Left ventricle myocardium inferior (tissue), 1 donor: ENCODE results near the gene KCND3. TPM values are rescaled to one million over a fixed set of nuclear protein-coding genes. Genes with fewer than 3 reads are reported as not detected.

ENCODE experiments used
- DNase-seq: peaks from one replicate; pipeline ENCODE4 v3.0.0-alpha.2; 2020
- H3K27ac ChIP-seq: fragments of 200-600 bp; replicated peaks from 2 replicates; pipeline ENCODE4 v1.8.0; 2021
- H3K27me3 ChIP-seq: fragments of 200-600 bp; 2 replicates; pipeline ENCODE4 v1.8.0; 2021; ENCODE audit warnings: low read depth
- H3K36me3 ChIP-seq: fragments of 200-600 bp; 2 replicates; pipeline ENCODE4 v1.8.0; 2021
- H3K4me1 ChIP-seq: fragments of 200-600 bp; 2 replicates; pipeline ENCODE4 v1.8.0; 2021
- H3K4me3 ChIP-seq: fragments of 200-600 bp; 2 replicates; pipeline ENCODE4 v1.8.0; 2021; ENCODE audit warnings: mild to moderate bottlenecking, moderate library complexity
- H3K9me3 ChIP-seq: fragments of 200-600 bp; replicated peaks from 2 replicates; pipeline ENCODE4 v1.8.0; 2021
- CTCF ChIP-seq: fragments of 200-600 bp; IDR thresholded peaks from 2 replicates; pipeline ENCODE4 v1.8.0; 2021; ENCODE audit warnings: antibody characterized with exemption, mild to moderate bottlenecking, borderline replicate concordance
- intact Hi-C: fragments of 100-400 bp; cut with micrococcal nuclease; formaldehyde crosslinking; loops from one replicate; pipeline ENCODE4 v1.11.0; 2022
- total RNA-seq: library from RNA; stranded (reverse); fragmentation: NEBNext Ultra II Directional; extraction: Animal tissue kit (Norgen Biotek cat#: 25700); gene quantifications from one replicate; pipeline ENCODE4 v1.2.1, GENCODE V29; 2021
- donor health status: DM: no; HTN: yes; CAD: no; lungs with severe emphysema.

The KCND3 gene
- total RNA-seq, 1 donor from 2014 or later = 19.2 TPM

DNA sequence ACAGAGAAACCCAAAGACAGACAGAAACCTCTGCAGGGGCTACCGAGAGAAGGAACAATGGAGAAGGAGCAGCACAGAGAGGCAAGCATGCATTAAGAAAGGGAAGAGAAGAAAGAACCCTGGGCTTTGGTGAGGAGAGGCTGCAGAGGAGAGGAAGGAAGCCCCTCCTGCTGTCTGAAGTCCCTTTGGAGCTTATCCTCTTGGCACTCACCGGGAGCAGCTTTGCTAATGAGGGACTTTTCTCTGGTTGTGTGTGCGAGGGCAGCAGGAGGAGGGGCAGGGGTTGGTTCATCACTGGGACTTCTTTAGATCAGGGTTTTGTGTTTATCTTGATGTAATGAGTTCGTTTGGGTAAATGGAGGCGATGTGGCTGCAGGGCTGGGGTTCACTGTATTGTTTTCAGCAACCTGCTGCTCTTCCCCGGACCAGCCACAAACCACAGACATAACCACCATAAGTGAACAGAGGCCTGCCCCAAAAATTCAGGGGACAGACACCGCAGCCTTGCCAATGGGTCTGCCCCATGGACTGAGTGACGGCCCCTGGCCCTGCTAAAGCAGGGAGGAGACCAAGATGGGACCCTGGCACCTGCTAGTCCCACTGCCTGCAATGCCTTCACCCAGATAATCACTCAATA lies 100.6 kb downstream of the KCND3 start:
- intact Hi-C loops = no loop called here
- no peak for DNase-seq
- no peak for TF ChIP-seq CTCF

GRCh38 chr1:111887875-111888274 lies 101.6 kb downstream of the KCND3 start:
- no peaks in the 10 kb centered on the region for H3K36me3 ChIP-seq
- peaks cover 41% of the 10 kb centered on the region for H3K4me1 ChIP-seq
- no peak overlapping the region for H3K27ac ChIP-seq
- no peak for DNase-seq
- no peaks in the 10 kb centered on the region for H3K27me3 ChIP-seq
- no peaks in the 10 kb centered on the region for H3K9me3 ChIP-seq
- no peak for TF ChIP-seq CTCF
- no peak overlapping the region for H3K4me3 ChIP-seq
- intact Hi-C loops = no loop called here

More for the DNA sequence above, 100.6 kb downstream of the KCND3 start:
- no peaks in the 10 kb centered on the region for H3K36me3 ChIP-seq
- no peak overlapping the region for H3K4me3 ChIP-seq
- H3K27ac ChIP-seq = no peak overlapping the region
- peaks cover 7% of the 10 kb centered on the region for H3K27me3 ChIP-seq
- no peaks in the 10 kb centered on the region for H3K9me3 ChIP-seq
- H3K4me1 ChIP-seq = peaks cover 32% of the 10 kb centered on the region

DNA sequence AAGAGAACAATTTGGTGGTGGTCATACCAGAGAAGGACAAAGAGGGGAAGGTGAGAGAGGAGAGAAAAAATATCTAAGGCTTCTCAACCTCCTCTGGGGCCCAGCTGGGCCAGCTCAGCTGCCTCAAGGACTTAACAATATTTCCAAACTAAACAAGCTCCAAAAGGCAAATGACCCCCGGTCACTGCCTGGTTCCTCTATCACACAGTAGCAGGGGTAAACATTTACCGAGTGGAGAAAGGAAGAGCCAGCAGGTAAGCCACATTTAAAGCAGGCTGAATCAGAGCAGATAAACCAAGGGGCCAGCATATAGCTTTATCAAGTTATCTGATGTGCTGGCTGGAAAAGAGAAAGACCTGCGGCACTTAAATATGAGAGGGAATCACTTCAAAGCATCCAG lies 102.1 kb downstream of the KCND3 start:
- H3K9me3 ChIP-seq = no peaks in the 10 kb centered on the region
- H3K27ac ChIP-seq = peak overlapping the region; percentile 71
- no peaks in the 10 kb centered on the region for H3K27me3 ChIP-seq
- DNase-seq = no peak
- intact Hi-C loops = no loop called here
- no peak for TF ChIP-seq CTCF
- H3K36me3 ChIP-seq = no peaks in the 10 kb centered on the region
- no peak overlapping the region for H3K4me3 ChIP-seq
- H3K4me1 ChIP-seq = peaks cover 46% of the 10 kb centered on the region

GRCh38 chr1:111886741-111887140 lies 102.7 kb downstream of the KCND3 start:
- Histone ChIP-seq H3K27ac (peak overlapping the region; percentile 71), H3K27me3 (no peaks in the 10 kb centered on the region), H3K9me3 (no peaks in the 10 kb centered on the region), H3K4me3 (no peak overlapping the region), H3K4me1 (peaks cover 52% of the 10 kb centered on the region), H3K36me3 (no peaks in the 10 kb centered on the region)
- no peak for DNase-seq
- no peak for TF ChIP-seq CTCF
- intact Hi-C loops = no loop called here

DNA sequence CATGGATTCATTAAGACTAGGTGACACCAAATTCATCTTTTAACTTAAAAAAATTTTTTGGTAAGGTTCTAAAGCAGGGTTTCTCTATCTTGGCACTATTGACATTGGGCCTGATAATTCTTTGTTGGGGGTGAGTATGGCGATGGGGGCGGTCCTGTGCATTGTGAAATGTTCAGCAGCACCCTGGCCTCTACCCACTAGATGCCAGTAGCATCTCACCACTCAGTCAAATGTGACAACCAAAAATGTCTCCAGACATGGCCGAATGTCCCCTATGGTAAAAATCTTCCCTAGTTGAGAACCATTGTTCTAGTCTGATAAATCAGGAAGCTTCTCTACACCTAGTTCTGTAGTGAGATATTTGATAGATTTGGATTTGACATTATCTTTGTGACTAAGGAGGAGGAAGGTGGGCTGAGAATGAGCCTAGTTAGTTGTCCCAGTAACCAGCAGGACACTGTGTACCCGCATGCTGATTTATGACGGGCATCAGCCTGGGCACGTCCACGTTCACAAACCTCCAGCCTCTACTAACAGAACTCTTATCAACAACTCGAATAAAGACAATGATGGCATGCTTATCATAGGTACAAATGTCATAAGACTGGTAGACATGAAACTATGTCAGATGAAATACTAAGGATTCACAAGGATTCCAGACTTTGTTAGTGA lies 104.6 kb downstream of the KCND3 start:
- Histone ChIP-seq H3K36me3 (no peaks in the 10 kb centered on the region), H3K4me1 (peaks cover 69% of the 10 kb centered on the region), H3K9me3 (no peaks in the 10 kb centered on the region), H3K27me3 (no peaks in the 10 kb centered on the region), H3K27ac (peak overlapping the region; percentile 71), H3K4me3 (no peak overlapping the region)
- TF ChIP-seq CTCF = peak; percentile 23
- intact Hi-C loops = no loop called here
- DNase-seq = no peak
